Occipital lobe (tissue), 2 donors: ENCODE results near the gene ADAT3. TPM values are rescaled to one million over a fixed set of nuclear protein-coding genes. Genes with fewer than 3 reads are reported as not detected.

Experiments used
- DNase-seq: peaks from one replicate; lab custom pipeline; 2025; lab: John Stamatoyannopoulos, UW
- total RNA-seq: library from RNA; depleted of rRNA; stranded (reverse); fragments of >200 nt; gene quantifications from one replicate; pipeline ENCODE4 v1.2.3, GENCODE V29; 2014

Gene ADAT3
- total RNA-seq, 1 donor from 2014 or later, result 1.2 TPM

GRCh38 chr19:1956122-1956494, 50.9 kb downstream of the ADAT3 start:
- no peak for DNase-seq

GRCh38 chr19:1956868-1957492, 51.8 kb downstream of the ADAT3 start:
- DNase-seq, result peak; percentile 70

- DNase-seq, result no peak
Measured at GRCh38 chr19:1957562-1958248, 52.5 kb downstream of the ADAT3 start.

- no peak for DNase-seq
Measured at GRCh38 chr19:1959928-1960589, 54.9 kb downstream of the ADAT3 start.

GRCh38 chr19:1961000-1961883, 56.0 kb downstream of the ADAT3 start:
- DNase-seq, result no peak

- DNase-seq, result no peak
Measured at GRCh38 chr19:1962674-1963073, 57.5 kb downstream of the ADAT3 start.

Other genes starting within 250 kb of the ADAT3 start
- gene ONECUT3, start 151.9 kb upstream of the ADAT3 start, total RNA-seq, result not detected
- under 0.01 TPM for gene ATP8B3, start 93.1 kb upstream of the ADAT3 start, total RNA-seq
- 2.8 TPM for gene REXO1, start 56.9 kb upstream of the ADAT3 start, total RNA-seq
- 3.3 TPM for gene KLF16, start 41.8 kb upstream of the ADAT3 start, total RNA-seq
- 50.5 TPM for gene ABHD17A, start 19.9 kb upstream of the ADAT3 start, total RNA-seq
- 11.1 TPM for gene SCAMP4, start within 50 bp of the ADAT3 start, total RNA-seq
- 38.2 TPM for gene CSNK1G2, start 35.8 kb downstream of the ADAT3 start, total RNA-seq
- 49.1 TPM for gene BTBD2, start 110.3 kb downstream of the ADAT3 start, total RNA-seq
- gene MKNK2, start 145.8 kb downstream of the ADAT3 start, total RNA-seq, result 16.8 TPM
- 14.2 TPM for gene MOB3A, start 190.9 kb downstream of the ADAT3 start, total RNA-seq
- 2.2 TPM for gene IZUMO4, start 191.5 kb downstream of the ADAT3 start, total RNA-seq
- 64.3 TPM for gene AP3D1, start 246.2 kb downstream of the ADAT3 start, total RNA-seq